ENCODE data around the gene STK40. TPM values are rescaled to one million over a fixed set of nuclear protein-coding genes. Genes with fewer than 3 reads are reported as not detected.

The STK40 gene
- total RNA-seq, 2 experiments from 2014 or later, result 43.8 to 83.9 TPM

DNA sequence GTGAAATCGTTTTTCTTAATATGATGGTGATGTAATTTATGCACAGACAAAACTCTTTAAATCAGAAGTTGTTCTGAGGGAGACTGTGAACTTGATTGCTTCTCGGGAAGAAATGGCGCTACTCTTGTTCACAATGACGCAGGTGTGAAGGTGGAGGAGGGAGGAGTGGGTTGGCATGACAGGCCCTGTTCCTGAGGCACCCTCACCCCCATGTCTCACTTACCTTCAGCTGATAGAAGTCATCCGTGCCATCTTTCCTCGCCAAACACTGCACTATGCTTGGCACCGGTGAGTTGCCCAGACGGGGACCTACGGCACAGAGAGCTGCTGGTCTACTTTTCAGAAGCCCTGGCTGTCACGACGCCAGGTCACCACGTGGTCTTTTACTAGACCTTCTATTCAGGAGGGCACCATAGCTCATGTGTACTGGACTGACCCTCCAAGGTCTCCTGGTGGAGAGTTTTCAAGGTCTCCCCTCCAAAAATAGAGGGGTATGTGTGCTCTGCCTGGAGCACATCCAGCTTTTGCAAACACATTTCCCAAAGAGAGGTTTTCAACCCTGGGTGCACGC is 27.1 kb downstream of the STK40 start:
- H3K4me1 ChIP-seq (ENCODE audit: insufficient read depth, low read length, poor library complexity, severe bottlenecking), result no peaks in the 10 kb centered on the region
- H3K9me3 ChIP-seq (ENCODE audit: low read length), result no peaks in the 10 kb centered on the region
- ChIA-PET CTCF (ENCODE audit: unreplicated experiment) (no interaction called here), POLR2A (interaction anchor here (0.8 to 1.2 kb wide), 2 partner anchors 10 to 11 kb away, joined by 3 read pairs; no protein-coding TSS in a partner anchor)
- TF ChIP-seq EZH2phosphoT487 (IDR thresholded peaks at IDR 0.05; ENCODE audit: borderline replicate concordance, low read depth, low read length), result no peak
- TF ChIP-seq, protein P1, sequence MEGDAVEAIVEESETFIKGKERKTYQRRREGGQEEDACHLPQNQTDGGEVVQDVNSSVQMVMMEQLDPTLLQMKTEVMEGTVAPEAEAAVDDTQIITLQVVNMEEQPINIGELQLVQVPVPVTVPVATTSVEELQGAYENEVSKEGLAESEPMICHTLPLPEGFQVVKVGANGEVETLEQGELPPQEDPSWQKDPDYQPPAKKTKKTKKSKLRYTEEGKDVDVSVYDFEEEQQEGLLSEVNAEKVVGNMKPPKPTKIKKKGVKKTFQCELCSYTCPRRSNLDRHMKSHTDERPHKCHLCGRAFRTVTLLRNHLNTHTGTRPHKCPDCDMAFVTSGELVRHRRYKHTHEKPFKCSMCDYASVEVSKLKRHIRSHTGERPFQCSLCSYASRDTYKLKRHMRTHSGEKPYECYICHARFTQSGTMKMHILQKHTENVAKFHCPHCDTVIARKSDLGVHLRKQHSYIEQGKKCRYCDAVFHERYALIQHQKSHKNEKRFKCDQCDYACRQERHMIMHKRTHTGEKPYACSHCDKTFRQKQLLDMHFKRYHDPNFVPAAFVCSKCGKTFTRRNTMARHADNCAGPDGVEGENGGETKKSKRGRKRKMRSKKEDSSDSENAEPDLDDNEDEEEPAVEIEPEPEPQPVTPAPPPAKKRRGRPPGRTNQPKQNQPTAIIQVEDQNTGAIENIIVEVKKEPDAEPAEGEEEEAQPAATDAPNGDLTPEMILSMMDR (conservative IDR thresholded peaks at IDR 0.05; ENCODE audit: low read length), result no peak
- H3K79me2 ChIP-seq (ENCODE audit: insufficient read depth, low read depth, low read length), result no peaks in the 10 kb centered on the region
- no peak overlapping the region for H3K4me3 ChIP-seq (ENCODE audit: low read depth, low read length, poor library complexity, severe bottlenecking)
- H3K9me2 ChIP-seq (ENCODE audit: insufficient read depth, low read length), result no peaks in the 10 kb centered on the region
- H2AFZ ChIP-seq (ENCODE audit: low read length), result no peak overlapping the region
- H3K27ac ChIP-seq (ENCODE audit: low read depth, low read length, poor library complexity, severe bottlenecking), result no peak overlapping the region
- H3K4me2 ChIP-seq (ENCODE audit: low read length), result no peak overlapping the region
- no peak for DNase-seq (ENCODE audit: low spot score)
- BruUV-seq (replicated peaks), result no TSS peak
- no peaks in the 10 kb centered on the region for H4K20me1 ChIP-seq (ENCODE audit: insufficient read depth, low read length)
- intact Hi-C loops (cut with micrococcal nuclease; ENCODE audit: unreplicated experiment), result no loop called here
- peaks cover 86% of the 10 kb centered on the region for H3K36me3 ChIP-seq (ENCODE audit: insufficient read depth, low read length)

DNA sequence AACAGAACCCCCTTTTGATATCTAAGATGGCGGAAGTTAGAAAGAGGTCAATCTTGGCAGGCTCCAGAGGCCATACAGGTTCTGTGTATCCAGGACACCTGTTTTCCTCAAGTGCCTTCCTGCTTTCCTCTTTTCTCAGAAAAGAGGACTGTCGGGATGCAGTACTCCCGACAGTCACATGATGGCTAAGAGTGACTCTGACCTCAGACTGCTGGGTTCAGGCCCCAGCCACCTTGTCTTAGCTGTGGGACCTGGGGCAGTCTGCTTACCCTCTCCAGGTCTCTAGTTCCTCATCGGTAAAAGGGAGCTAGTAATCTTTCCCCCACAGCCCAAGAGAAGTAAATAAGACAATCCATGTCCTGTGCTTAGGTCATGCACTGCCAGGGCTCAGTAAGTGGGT is 29.9 kb downstream of the STK40 start:
- Histone ChIP-seq H3K4me1 (ENCODE audit: insufficient read depth, low read length, poor library complexity, severe bottlenecking) (no peaks in the 10 kb centered on the region), H3K9me3 (ENCODE audit: low read length) (no peaks in the 10 kb centered on the region), H3K4me3 (ENCODE audit: low read depth, low read length, poor library complexity, severe bottlenecking) (no peak overlapping the region), H3K9me2 (ENCODE audit: insufficient read depth, low read length) (no peaks in the 10 kb centered on the region), H2AFZ (ENCODE audit: low read length) (no peak overlapping the region), H3K27ac (ENCODE audit: low read depth, low read length, poor library complexity, severe bottlenecking) (no peak overlapping the region), H3K36me3 (ENCODE audit: insufficient read depth, low read length) (peaks cover 85% of the 10 kb centered on the region), H3K4me2 (ENCODE audit: low read length) (no peak overlapping the region), H4K20me1 (ENCODE audit: insufficient read depth, low read length) (no peaks in the 10 kb centered on the region), H3K79me2 (ENCODE audit: insufficient read depth, low read depth, low read length) (no peaks in the 10 kb centered on the region)
- no TSS peak for BruUV-seq (replicated peaks)
- ChIA-PET POLR2A (no interaction called here), CTCF (ENCODE audit: unreplicated experiment) (no interaction called here)
- DNase-seq (ENCODE audit: low spot score), result no peak
- no peak for TF ChIP-seq EZH2phosphoT487 (IDR thresholded peaks at IDR 0.05; ENCODE audit: borderline replicate concordance, low read depth, low read length)
- TF ChIP-seq, protein P1 (conservative IDR thresholded peaks at IDR 0.05; ENCODE audit: low read length), result no peak
- intact Hi-C loops (cut with micrococcal nuclease; ENCODE audit: unreplicated experiment), result no loop called here

DNA sequence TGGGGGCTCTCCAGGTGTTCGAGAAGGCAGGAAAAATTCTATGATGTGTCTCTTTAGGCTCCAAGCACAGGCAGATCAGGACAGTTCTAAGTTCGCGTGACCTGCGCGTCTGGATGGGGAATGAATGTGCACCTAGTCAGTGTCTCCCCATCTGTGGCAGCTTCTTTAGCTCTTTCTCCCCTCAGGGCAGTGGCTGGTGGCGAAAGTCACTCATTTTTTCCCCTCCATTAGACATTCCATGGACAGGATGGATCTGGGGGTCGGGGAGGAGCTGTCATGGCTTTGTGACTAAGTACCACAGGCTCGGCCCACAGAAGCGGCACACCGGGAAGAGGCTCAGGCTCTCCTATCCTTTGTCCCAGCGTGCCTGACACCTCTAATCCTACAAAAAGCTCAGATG is 31.2 kb downstream of the STK40 start:
- Histone ChIP-seq H3K9me3 (ENCODE audit: low read length) (no peaks in the 10 kb centered on the region), H3K27ac (ENCODE audit: low read depth, low read length, poor library complexity, severe bottlenecking) (no peak overlapping the region), H3K79me2 (ENCODE audit: insufficient read depth, low read depth, low read length) (no peaks in the 10 kb centered on the region), H3K9me2 (ENCODE audit: insufficient read depth, low read length) (no peaks in the 10 kb centered on the region), H3K4me2 (ENCODE audit: low read length) (no peak overlapping the region), H3K4me3 (ENCODE audit: low read depth, low read length, poor library complexity, severe bottlenecking) (no peak overlapping the region), H3K36me3 (ENCODE audit: insufficient read depth, low read length) (peaks cover 83% of the 10 kb centered on the region), H2AFZ (ENCODE audit: low read length) (no peak overlapping the region), H3K4me1 (ENCODE audit: insufficient read depth, low read length, poor library complexity, severe bottlenecking) (peaks cover 9% of the 10 kb centered on the region), H4K20me1 (ENCODE audit: insufficient read depth, low read length) (no peaks in the 10 kb centered on the region)
- BruUV-seq (replicated peaks), result no TSS peak
- ChIA-PET CTCF (ENCODE audit: unreplicated experiment) (no interaction called here), POLR2A (no interaction called here)
- intact Hi-C loops (cut with micrococcal nuclease; ENCODE audit: unreplicated experiment), result no loop called here
- DNase-seq (ENCODE audit: low spot score), result no peak
- TF ChIP-seq, protein P1 (conservative IDR thresholded peaks at IDR 0.05; ENCODE audit: low read length), result no peak
- TF ChIP-seq EZH2phosphoT487 (IDR thresholded peaks at IDR 0.05; ENCODE audit: borderline replicate concordance, low read depth, low read length), result no peak

All from OCI-LY7 (cell line).